ENCODE data around the gene SLC50A1.
"Not testable (repeated sequence)": the region's sequence is repeated elsewhere in the genome, so short reads cannot be mapped to it uniquely, and the experiment has no call there.

Gene SLC50A1

DNA sequence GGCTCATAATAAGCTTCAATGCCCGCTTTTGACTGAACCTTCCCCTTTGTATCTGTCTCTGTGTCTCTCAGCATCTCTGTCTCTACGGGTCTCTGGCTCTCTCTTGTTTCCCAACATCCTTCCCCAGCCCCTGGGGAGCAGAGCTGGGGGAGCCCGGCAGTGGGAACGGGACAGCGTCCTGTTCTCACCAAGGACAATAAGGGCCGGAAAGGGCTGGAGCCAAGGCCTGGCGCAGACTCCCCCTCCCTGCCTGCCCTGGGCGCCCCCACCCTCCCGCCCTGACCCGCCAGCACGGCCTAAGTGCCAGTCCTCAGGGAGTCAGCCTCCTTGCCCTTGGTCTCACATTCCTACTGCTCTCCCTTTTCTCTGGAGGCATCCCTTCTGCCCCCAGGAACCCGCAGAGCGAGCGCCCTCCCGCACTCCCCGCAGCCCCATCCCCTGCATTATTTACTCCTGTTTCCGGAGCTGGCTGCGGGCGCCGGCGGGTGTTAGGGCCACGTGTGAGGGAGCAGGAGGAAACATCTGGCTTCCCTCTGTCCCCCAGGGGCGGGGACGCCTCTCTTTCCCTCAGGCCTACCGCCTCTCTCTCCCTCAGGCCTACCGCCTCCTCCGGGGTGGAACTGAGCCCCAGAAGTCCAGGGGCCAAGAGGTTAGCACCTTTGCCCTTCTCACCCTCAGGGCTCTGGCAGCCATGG, 31.0 kb downstream of the SLC50A1 start:
- TF ChIP-seq, protein P1, sequence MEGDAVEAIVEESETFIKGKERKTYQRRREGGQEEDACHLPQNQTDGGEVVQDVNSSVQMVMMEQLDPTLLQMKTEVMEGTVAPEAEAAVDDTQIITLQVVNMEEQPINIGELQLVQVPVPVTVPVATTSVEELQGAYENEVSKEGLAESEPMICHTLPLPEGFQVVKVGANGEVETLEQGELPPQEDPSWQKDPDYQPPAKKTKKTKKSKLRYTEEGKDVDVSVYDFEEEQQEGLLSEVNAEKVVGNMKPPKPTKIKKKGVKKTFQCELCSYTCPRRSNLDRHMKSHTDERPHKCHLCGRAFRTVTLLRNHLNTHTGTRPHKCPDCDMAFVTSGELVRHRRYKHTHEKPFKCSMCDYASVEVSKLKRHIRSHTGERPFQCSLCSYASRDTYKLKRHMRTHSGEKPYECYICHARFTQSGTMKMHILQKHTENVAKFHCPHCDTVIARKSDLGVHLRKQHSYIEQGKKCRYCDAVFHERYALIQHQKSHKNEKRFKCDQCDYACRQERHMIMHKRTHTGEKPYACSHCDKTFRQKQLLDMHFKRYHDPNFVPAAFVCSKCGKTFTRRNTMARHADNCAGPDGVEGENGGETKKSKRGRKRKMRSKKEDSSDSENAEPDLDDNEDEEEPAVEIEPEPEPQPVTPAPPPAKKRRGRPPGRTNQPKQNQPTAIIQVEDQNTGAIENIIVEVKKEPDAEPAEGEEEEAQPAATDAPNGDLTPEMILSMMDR (IDR thresholded peaks at IDR 0.05; ENCODE audit: low read depth, low read length), result no peak
- peak; percentile 37 to 56 for DNase-seq (ENCODE audit: low read depth in 2 of 2)
- no peak overlapping the region for H3K4me3 ChIP-seq (replicated peaks in 1 of 2; ENCODE audit: low read depth in 2 of 2, low read length in 2 of 2)

DNA sequence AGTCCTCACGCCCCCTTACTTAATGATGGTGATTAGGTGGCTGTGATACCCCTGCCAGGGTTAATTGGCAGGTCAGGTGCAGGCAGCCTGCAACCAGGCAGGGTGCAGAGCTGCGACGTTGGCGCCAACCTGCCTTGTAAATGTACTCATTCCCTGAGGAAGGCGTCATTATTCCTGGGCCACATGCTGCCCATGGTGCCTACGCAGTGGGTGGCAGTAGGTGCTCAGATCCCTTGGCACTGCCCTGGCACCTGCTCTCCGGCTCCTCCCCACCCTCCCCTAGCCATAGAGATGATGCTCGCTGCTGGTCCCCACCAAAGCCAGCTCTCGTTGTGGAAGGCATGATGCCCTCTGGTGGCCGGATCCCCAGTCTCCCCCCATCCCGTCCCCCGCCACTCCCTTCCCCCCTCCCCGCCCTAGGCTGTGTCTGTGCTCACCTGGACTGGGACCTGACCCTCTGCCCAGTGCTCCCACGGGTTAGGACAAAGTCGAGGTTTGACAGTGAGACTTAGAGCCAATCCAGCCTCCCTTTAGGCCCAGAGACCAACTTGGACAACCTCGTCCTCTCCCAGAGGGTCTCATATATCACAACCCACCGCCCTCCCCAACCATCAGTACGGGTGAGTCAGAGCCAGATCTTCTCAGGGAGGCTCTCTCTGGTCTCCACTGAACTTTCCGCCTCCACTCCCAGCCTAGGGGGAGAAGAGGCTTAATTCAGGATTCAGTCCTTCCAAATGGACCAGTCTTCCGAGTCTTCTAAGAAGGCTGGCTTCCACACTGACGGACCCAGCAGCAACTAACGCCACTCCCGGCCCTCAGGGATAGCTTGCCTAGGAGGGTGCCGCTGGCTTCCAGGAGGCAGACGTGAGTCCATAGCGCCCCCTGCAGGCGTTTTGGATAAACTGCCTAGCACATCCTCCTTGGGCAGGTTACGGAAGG, 31.8 kb downstream of the SLC50A1 start:
- TF ChIP-seq, protein P1 (IDR thresholded peaks at IDR 0.05; ENCODE audit: low read depth, low read length), result peak; percentile 91
- peak; percentile 88 to 90 for DNase-seq (ENCODE audit: low read depth in 2 of 2)

DNA sequence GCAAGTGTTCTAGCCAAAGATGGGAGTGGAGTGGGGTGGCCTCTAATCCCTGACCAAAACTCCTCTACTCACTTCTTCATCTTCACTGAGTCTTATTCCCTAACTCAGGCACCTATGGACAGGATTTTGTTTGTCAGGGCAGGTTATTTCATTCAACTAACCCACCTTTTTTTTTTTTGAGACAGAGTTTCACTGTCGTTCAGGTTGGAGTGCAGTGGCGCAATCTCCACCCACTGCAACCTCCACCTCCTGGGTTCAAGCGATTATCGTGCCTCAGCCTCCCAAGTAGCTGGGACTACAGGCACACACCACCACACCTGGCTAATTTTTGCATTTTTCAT, 32.4 kb downstream of the SLC50A1 start:
- not testable (repeated sequence) for DNase-seq (ENCODE audit: low read depth in 2 of 2)

More for the DNA sequence above, 31.8 kb downstream of the SLC50A1 start:
- no peak overlapping the region for H3K4me3 ChIP-seq (replicated peaks in 1 of 2; ENCODE audit: low read depth in 2 of 2, low read length in 2 of 2)

DNA sequence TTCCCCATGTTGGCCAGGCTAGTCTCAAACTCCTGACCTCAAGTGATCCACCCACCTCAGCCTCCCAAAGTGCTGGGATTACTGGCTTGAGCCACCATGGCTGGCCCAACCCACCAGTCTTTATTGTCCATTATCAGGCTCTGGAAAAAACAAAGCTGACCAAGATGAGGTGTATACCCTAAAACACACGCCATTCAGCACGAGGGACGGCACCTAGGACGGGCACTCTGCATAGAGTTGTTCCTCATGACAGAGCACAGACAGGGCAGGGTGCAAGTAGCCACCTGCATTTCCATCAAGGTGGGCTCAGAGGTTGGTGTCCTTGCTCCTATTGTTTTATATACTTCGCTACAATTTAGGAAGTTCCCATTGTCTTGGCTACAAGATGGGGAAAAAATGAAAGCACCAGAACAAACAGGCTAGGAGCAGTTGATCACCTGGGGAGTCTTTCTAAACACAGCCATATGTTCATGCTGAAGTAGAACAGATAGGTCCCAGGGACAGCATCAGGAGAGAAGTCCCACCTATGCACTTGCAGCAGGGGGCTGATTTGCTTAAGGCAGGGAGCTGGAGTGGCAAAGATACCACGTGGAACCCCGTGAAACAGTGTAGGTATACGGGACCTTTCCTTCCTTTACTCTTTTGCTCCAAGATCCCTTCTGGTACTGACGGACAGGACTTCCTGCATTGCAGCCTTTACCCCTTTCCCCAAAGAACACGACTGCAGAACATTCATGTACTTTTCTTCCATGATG, 33.0 kb downstream of the SLC50A1 start:
- TF ChIP-seq, protein P1 (IDR thresholded peaks at IDR 0.05; ENCODE audit: low read depth, low read length), result no peak
- no peak for DNase-seq (ENCODE audit: low read depth in 2 of 2)
- no peak overlapping the region for H3K4me3 ChIP-seq (replicated peaks in 1 of 2; ENCODE audit: low read depth in 2 of 2, low read length in 2 of 2)

More for the DNA sequence above, 32.4 kb downstream of the SLC50A1 start:
- H3K4me3 ChIP-seq (replicated peaks in 1 of 2; ENCODE audit: low read depth in 2 of 2, low read length in 2 of 2), result not testable (repeated sequence)

DNA sequence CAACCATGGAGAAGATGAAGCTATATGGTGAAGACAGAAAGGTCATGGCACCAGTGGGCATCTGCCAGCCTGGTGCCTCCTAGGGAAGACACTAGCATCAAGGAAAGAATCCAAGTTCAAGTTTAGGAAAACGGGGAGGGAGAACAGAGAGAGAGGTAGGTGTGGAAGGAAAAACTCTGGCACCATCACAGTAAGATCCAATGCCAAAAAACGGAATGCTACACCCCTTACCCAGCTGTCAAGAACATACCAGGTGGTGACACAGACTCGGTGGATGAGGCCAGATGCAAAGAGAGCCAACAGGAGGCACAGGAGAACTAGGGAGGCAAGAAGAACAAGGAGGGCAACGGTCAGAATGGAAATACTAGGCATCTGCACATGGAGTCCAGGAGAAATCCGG, 33.9 kb downstream of the SLC50A1 start:
- no peak overlapping the region for H3K4me3 ChIP-seq (replicated peaks in 1 of 2; ENCODE audit: low read depth in 2 of 2, low read length in 2 of 2)
- TF ChIP-seq, protein P1 (IDR thresholded peaks at IDR 0.05; ENCODE audit: low read depth, low read length), result no peak
- no peak for DNase-seq (ENCODE audit: low read depth in 2 of 2)

DNA sequence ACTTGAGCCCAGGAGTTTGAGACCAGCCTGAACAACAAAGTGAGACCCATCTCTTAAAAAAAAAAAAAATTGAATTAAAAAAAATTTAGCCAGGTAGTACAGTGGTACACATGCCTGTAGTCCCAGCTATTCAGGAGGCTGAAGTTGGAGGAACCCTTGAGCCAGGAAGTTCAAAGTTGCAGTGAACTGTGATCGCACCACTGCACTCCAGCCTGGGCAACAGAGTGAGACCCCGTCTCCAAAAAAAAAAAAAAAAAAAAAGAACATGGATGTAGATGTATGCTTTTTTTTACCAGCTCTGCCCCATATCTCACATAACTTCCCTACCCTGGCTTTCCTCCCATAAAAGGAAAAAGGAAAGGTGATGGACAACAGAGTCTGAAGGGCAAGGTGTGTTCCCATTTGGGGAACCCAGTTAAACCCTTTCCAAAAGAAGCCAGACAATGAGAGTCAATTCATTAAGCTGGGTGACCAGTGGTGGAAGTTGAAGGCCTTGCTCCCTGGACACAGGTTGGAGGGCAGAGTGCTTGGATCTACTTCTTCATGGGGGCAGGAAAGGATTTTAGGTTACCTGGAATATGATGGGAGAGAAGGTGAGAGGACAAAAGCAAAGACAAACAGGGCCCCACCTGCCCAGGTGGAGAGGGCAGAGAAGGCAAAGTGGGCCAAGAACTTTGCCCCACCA, 34.6 kb downstream of the SLC50A1 start:
- DNase-seq (ENCODE audit: low read depth in 2 of 2), result no peak
- H3K4me3 ChIP-seq (replicated peaks in 1 of 2; ENCODE audit: low read depth in 2 of 2, low read length in 2 of 2), result no peak overlapping the region
- TF ChIP-seq, protein P1 (IDR thresholded peaks at IDR 0.05; ENCODE audit: low read depth, low read length), result no peak

Measured in cardiac fibroblast (primary cell).